Natural killer cell (primary cell): ENCODE results near the gene SEL1L2. TPM values are rescaled to one million over a fixed set of nuclear protein-coding genes. Genes with fewer than 3 reads are reported as not detected.

ENCODE experiments used
- ATAC-seq, 3 donors: fragments of 150-1000 bp in 2 of 3; fragments of 200-7000 bp in 1 of 3; cut with Tn5 transposase; 1 replicate in 1 of 3; 2 replicates in 2 of 3; pipeline ENCODE4 v1.10.0; 2021; ENCODE audit warnings: mild to moderate bottlenecking in 2 of 3, moderate library complexity in 2 of 3
- DNase-seq, 2 donors: peaks; one replicate each; pipeline versions ENCODE4 v3.0.0 to v3.0.0-alpha.2; 2013 to 2021; ENCODE audit warnings: mixed read lengths in 1 of 2
- H3K27ac ChIP-seq: one replicate; pipeline ENCODE4 v1.5.1; 2013; ENCODE audit warnings: mild to moderate bottlenecking, low read length
- H3K27me3 ChIP-seq: one replicate; pipeline ENCODE4 v1.6.1; 2013; ENCODE audit warnings: low read length; ENCODE audit not compliant: control insufficient read depth, insufficient read depth
- H3K36me3 ChIP-seq: one replicate; pipeline ENCODE4 v1.6.1; 2013; ENCODE audit warnings: low read length; ENCODE audit not compliant: control insufficient read depth, insufficient read depth
- H3K4me1 ChIP-seq: one replicate; pipeline ENCODE4 v1.6.1; 2013; ENCODE audit warnings: low read length; ENCODE audit not compliant: control insufficient read depth, insufficient read depth
- H3K4me3 ChIP-seq: one replicate; pipeline ENCODE4 v1.5.1; 2013; ENCODE audit warnings: low read length
- H3K9me3 ChIP-seq: one replicate; pipeline ENCODE4 v1.6.1; 2013; ENCODE audit warnings: low read length; ENCODE audit not compliant: control insufficient read depth, insufficient read depth
- H3K27ac Mint-ChIP-seq, 2 donors: one replicate each; pipeline ENCODE4 v1.8.0; 2022; ENCODE audit warnings: mild to moderate bottlenecking in 2 of 2, mixed read lengths in 2 of 2, moderate library complexity in 1 of 2
- H3K27me3 Mint-ChIP-seq, 2 donors: one replicate each; pipeline ENCODE4 v1.8.0; 2022; ENCODE audit warnings: low read depth in 2 of 2, mixed read lengths in 2 of 2
- H3K36me3 Mint-ChIP-seq: one replicate; pipeline ENCODE4 v1.8.0; 2022; ENCODE audit warnings: mixed read lengths
- H3K4me1 Mint-ChIP-seq, 2 donors: one replicate each; pipeline ENCODE4 v1.8.0; 2022; ENCODE audit warnings: mixed read lengths in 2 of 2
- H3K4me3 Mint-ChIP-seq: one replicate; pipeline ENCODE4 v1.8.0; 2022; ENCODE audit warnings: mild to moderate bottlenecking, moderate library complexity, mixed read lengths
- H3K9me3 Mint-ChIP-seq, 2 donors: one replicate each; pipeline ENCODE4 v1.8.0; 2022; ENCODE audit warnings: mixed read lengths in 2 of 2
- WGBS: methylation state at CpG from one replicate; pipeline ENCODE4 v1.1.7; 2013; ENCODE audit warnings: missing lambda C conversion rate; ENCODE audit not compliant: insufficient coverage; 5-methylcytosine and 5-hydroxymethylcytosine counted together
- intact Hi-C: fragments of 100-400 bp; cut with micrococcal nuclease; formaldehyde crosslinking; loops from one replicate; pipeline ENCODE4 v1.14.2; 2022
- total RNA-seq, 4 donors: library from RNA; stranded (reverse); fragments of 120-200 nt in 1 of 4; gene quantifications; one replicate each; pipeline versions ENCODE4 v1.2.3 to v1.2.4, GENCODE V29; 2013 to 2022
- TF ChIP-seq, protein P1 (sequence below): fragments of 200-600 bp; IDR thresholded peaks from one replicate; pipeline ENCODE4 v1.8.0; 2022; ENCODE audit warnings: antibody characterized with exemption

SEL1L2 gene
- total RNA-seq, 3 donors from 2014 or later (not counting 1 experiment from before 2014, with no cell fraction given): not detected

DNA sequence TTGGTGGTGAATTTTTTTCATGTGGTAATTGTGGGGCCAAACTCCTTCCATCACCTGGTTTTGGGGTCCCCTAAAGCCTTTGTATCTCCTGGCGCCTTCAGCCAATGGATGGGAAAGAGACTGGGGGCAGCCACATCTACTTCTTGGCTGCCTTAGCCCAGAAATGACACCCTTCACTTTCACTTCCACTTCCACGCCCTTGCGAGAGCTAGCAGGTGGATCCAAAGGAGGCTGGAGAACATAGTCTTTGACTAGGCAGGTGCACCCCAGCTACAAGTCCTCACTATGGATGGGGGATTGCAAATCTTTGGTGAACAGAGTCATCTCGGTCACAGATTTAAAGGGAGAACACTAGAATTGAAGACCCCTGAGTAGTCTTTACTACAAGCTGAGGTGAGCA, 134.8 kb downstream of the SEL1L2 start:
- intact Hi-C loops: no loop called here
- no peaks in the 10 kb centered on the region for H3K27me3 ChIP-seq
- Mint-ChIP-seq H3K36me3 (no peaks in the 10 kb centered on the region), H3K4me3 (no peak overlapping the region), H3K27me3 (no peaks in the 10 kb centered on the region), H3K4me1 (no peaks in the 10 kb centered on the region), H3K9me3 (peaks cover 0 to 5% of the 10 kb centered on the region in 2 donors), H3K27ac (no peak overlapping the region)
- 86% methylated on average over 3 of the region's 4 CpGs for WGBS
- H3K4me1 ChIP-seq: no peaks in the 10 kb centered on the region
- no peak overlapping the region for H3K4me3 ChIP-seq
- H3K36me3 ChIP-seq: no peaks in the 10 kb centered on the region
- no peak overlapping the region for H3K27ac ChIP-seq
- DNase-seq (no peak), ATAC-seq (no peak)
- TF ChIP-seq, protein P1, sequence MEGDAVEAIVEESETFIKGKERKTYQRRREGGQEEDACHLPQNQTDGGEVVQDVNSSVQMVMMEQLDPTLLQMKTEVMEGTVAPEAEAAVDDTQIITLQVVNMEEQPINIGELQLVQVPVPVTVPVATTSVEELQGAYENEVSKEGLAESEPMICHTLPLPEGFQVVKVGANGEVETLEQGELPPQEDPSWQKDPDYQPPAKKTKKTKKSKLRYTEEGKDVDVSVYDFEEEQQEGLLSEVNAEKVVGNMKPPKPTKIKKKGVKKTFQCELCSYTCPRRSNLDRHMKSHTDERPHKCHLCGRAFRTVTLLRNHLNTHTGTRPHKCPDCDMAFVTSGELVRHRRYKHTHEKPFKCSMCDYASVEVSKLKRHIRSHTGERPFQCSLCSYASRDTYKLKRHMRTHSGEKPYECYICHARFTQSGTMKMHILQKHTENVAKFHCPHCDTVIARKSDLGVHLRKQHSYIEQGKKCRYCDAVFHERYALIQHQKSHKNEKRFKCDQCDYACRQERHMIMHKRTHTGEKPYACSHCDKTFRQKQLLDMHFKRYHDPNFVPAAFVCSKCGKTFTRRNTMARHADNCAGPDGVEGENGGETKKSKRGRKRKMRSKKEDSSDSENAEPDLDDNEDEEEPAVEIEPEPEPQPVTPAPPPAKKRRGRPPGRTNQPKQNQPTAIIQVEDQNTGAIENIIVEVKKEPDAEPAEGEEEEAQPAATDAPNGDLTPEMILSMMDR: no peak
- H3K9me3 ChIP-seq: no peaks in the 10 kb centered on the region

DNA sequence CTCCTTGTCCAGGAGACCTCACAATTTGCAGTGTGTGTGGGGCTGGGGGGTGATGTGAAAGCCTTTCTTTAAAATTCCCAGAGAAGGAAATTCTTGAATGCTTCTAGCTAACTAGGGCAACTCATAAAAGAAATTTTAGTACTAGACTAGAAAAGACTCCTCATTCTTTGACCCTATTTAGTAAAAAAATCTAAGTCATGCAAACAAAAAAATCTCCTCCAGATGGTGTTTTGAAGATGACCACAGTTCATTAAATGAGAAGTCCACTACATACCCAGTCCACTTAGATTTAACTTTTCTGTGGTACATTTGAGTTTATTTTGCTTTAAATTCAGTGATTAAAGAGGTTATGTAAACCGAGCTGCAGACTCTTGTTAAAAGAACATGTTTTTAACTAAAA, 138.1 kb downstream of the SEL1L2 start:
- WGBS: 83% methylated on average over 1 of the region's 1 CpG

DNA sequence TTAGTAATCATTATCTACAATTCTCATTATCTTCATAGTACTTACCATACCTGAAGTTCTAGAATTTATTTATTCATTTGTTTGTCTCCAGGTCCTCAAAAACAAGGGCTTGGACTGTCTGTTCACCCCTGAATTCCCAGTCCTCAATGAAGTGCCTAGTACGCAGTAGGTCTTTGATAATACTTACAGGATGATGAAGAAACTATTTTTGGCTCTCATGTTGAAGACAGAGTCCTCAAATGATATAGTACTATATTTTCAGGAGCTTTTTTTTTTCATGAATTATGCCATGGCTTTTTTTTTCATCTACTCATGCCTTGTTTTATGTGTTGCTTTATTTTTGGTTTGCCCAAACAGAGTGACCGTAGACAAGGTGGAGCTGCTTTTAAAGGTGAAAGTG, 139.1 kb downstream of the SEL1L2 start:
- Mint-ChIP-seq H3K36me3 (no peaks in the 10 kb centered on the region), H3K27me3 (no peaks in the 10 kb centered on the region), H3K4me3 (no peak overlapping the region), H3K4me1 (no peaks in the 10 kb centered on the region), H3K27ac (no peak overlapping the region), H3K9me3 (peaks cover 3% of the 10 kb centered on the region in 2 donors)
- ATAC-seq (no peak), DNase-seq (no peak)
- Histone ChIP-seq H3K4me1 (no peaks in the 10 kb centered on the region), H3K27ac (no peak overlapping the region), H3K9me3 (peaks cover 3% of the 10 kb centered on the region), H3K36me3 (no peaks in the 10 kb centered on the region), H3K27me3 (no peaks in the 10 kb centered on the region), H3K4me3 (no peak overlapping the region)
- 94% methylated on average over 2 of the region's 2 CpGs for WGBS
- TF ChIP-seq, protein P1: no peak
- intact Hi-C loops: no loop called here

More for the DNA sequence above, 138.1 kb downstream of the SEL1L2 start:
- TF ChIP-seq, protein P1: no peak
- H3K27ac ChIP-seq: no peak overlapping the region
- H3K9me3 ChIP-seq: peaks cover 3% of the 10 kb centered on the region
- DNase-seq (no peak), ATAC-seq (no peak)
- Mint-ChIP-seq H3K27ac (no peak overlapping the region), H3K36me3 (no peaks in the 10 kb centered on the region), H3K4me1 (no peaks in the 10 kb centered on the region), H3K4me3 (no peak overlapping the region), H3K27me3 (no peaks in the 10 kb centered on the region), H3K9me3 (peaks cover 3% of the 10 kb centered on the region in 2 donors)
- H3K27me3 ChIP-seq: no peaks in the 10 kb centered on the region
- no peaks in the 10 kb centered on the region for H3K4me1 ChIP-seq
- H3K36me3 ChIP-seq: no peaks in the 10 kb centered on the region
- H3K4me3 ChIP-seq: no peak overlapping the region
- intact Hi-C loops: no loop called here

DNA sequence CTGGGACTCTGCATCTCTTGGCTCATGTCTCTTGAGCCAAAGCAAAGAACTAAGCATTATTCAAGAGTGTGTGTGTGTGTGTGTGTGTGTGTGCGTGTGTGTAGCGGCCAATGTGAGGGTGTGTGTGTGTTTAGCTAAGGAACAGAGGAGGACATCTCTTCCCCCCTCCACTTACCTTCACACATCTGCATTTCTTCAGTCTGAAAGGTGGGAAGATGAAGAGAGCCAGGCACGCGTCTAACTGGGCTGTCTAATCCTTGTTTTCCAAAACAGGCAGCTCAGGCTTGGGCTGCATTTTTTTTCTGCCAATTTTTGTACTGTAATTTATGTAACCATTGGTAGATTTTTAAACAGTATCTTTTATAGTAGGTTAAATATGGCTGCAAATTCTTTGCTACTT, 146.1 kb downstream of the SEL1L2 start:
- H3K27me3 ChIP-seq: no peaks in the 10 kb centered on the region
- Mint-ChIP-seq H3K27ac (no peak overlapping the region), H3K27me3 (peaks cover 0 to 2% of the 10 kb centered on the region in 2 donors), H3K9me3 (peaks cover 3% of the 10 kb centered on the region in 2 donors), H3K4me3 (no peak overlapping the region), H3K36me3 (no peaks in the 10 kb centered on the region), H3K4me1 (no peaks in the 10 kb centered on the region)
- no peaks in the 10 kb centered on the region for H3K36me3 ChIP-seq
- no peak for ATAC-seq
- no peak for DNase-seq
- no peaks in the 10 kb centered on the region for H3K4me1 ChIP-seq
- H3K27ac ChIP-seq: no peak overlapping the region
- peaks cover 3% of the 10 kb centered on the region for H3K9me3 ChIP-seq
- no peak overlapping the region for H3K4me3 ChIP-seq
- intact Hi-C loops: no loop called here
- WGBS: 93% methylated on average over 2 of the region's 4 CpGs
- TF ChIP-seq, protein P1: no peak
